Naive thymus-derived CD4-positive, alpha-beta T cell (primary cell): ENCODE results near the gene BAIAP2L2. TPM values are rescaled to one million over a fixed set of nuclear protein-coding genes. Genes with fewer than 3 reads are reported as not detected.

Source experiments
- ATAC-seq: fragments of 150-1000 bp; cut with Tn5 transposase; 2 replicates; pipeline ENCODE4 v1.10.0; 2021; ENCODE audit warnings: mild to moderate bottlenecking, moderate library complexity
- CTCF ChIA-PET: fragments of 350-600 bp; sonication (Branson Sonifier 250); formaldehyde crosslinking; loops from one replicate; lab custom pipeline; 2021; ENCODE audit warnings: antibody characterized with exemption; lab: Charles Lee
- POLR2A ChIA-PET: fragments of 350-600 bp; sonication (Branson Sonifier 250); formaldehyde crosslinking; loops from one replicate; lab custom pipeline; 2021; ENCODE audit warnings: antibody characterized with exemption, inconsistent platforms; lab: Charles Lee
- DNase-seq, 9 donors: peaks; one replicate each; pipeline versions ENCODE4 v3.0.0 to v3.0.0-alpha.2; 2020 to 2022; ENCODE audit warnings: mixed read lengths in 1 of 9
- H3K27ac ChIP-seq: one replicate; pipeline ENCODE4 v1.7.0; 2013; ENCODE audit warnings: mild to moderate bottlenecking, low read depth, low read length, moderate library complexity
- H3K27me3 ChIP-seq, 2 donors: one replicate each; pipeline ENCODE4 v1.7.0; 2013; ENCODE audit warnings: low read length in 2 of 2, mild to moderate bottlenecking in 2 of 2, moderate library complexity in 2 of 2; ENCODE audit not compliant: control insufficient read depth in 2 of 2, insufficient read depth in 2 of 2
- H3K36me3 ChIP-seq, 3 experiments: 1 replicate in 2 of 3; 2 replicates in 1 of 3; pipeline ENCODE4 v1.7.0; 2013; ENCODE audit warnings: low read length in 3 of 3, mild to moderate bottlenecking in 3 of 3, moderate library complexity in 1 of 3; ENCODE audit not compliant: insufficient read depth in 3 of 3, control insufficient read depth in 2 of 3
- H3K4me1 ChIP-seq, 2 donors: one replicate each; pipeline ENCODE4 v1.7.0; 2013; ENCODE audit warnings: low read length in 2 of 2, mild to moderate bottlenecking in 2 of 2, moderate library complexity in 1 of 2; ENCODE audit not compliant: control insufficient read depth in 2 of 2, insufficient read depth in 2 of 2
- H3K4me3 ChIP-seq: 2 replicates; pipeline ENCODE4 v1.7.0; 2013; ENCODE audit warnings: mild to moderate bottlenecking, low read length
- H3K9me3 ChIP-seq, 3 experiments: 1 replicate in 2 of 3; 2 replicates in 1 of 3; pipeline ENCODE4 v1.7.0; 2013; ENCODE audit warnings: low read length in 3 of 3; ENCODE audit not compliant: control insufficient read depth in 2 of 3
- H3K27ac Mint-ChIP-seq, 9 donors: one replicate each; pipeline ENCODE4 v1.8.0; 2020 to 2022; ENCODE audit warnings: mixed read lengths in 9 of 9, mild to moderate bottlenecking in 8 of 9, moderate library complexity in 5 of 9, inconsistent platforms in 2 of 9
- H3K27me3 Mint-ChIP-seq, 5 donors: one replicate each; pipeline ENCODE4 v1.8.0; 2021 to 2022; ENCODE audit warnings: mixed read lengths in 5 of 5, mild to moderate bottlenecking in 1 of 5
- H3K36me3 Mint-ChIP-seq, 5 donors: one replicate each; pipeline ENCODE4 v1.8.0; 2020 to 2022; ENCODE audit warnings: mixed read lengths in 5 of 5, mild to moderate bottlenecking in 3 of 5, inconsistent platforms in 1 of 5
- H3K4me1 Mint-ChIP-seq, 7 donors: one replicate each; pipeline ENCODE4 v1.8.0; 2020 to 2022; ENCODE audit warnings: mixed read lengths in 7 of 7, mild to moderate bottlenecking in 3 of 7, inconsistent platforms in 1 of 7
- H3K4me3 Mint-ChIP-seq, 10 donors: one replicate each; pipeline ENCODE4 v1.8.0; 2020 to 2022; ENCODE audit warnings: mild to moderate bottlenecking in 10 of 10, mixed read lengths in 10 of 10, moderate library complexity in 6 of 10, inconsistent platforms in 2 of 10
- H3K9me3 Mint-ChIP-seq, 11 donors: one replicate each; pipeline ENCODE4 v1.8.0; 2020 to 2022; ENCODE audit warnings: mixed read lengths in 11 of 11, mild to moderate bottlenecking in 4 of 11, inconsistent platforms in 1 of 11, moderate library complexity in 1 of 11
- intact Hi-C, 2 donors: fragments of 100-400 bp; cut with micrococcal nuclease; formaldehyde crosslinking; loops; one replicate each; pipeline ENCODE4 v1.15.1; 2023
- polyA plus RNA-seq, 2 donors: library from polyadenylated mRNA; unstranded; fragments of 300-500 nt; fragmentation: Illumina TruSeq; gene quantifications; one replicate each; pipeline ENCODE4 v1.2.3, GENCODE V29; 2021
- total RNA-seq, 6 experiments: library from RNA in 5 of 6; stranded (reverse) in 5 of 6; gene quantifications; 1 replicate in 5 of 6; 2 replicates in 1 of 6; pipeline ENCODE4 v1.2.3 and lab custom pipeline; 2021 to 2026

BAIAP2L2 gene
- total and polyA plus RNA-seq, 7 experiments from 2014 or later, result 0.46 to 3.9 (median 1.9) TPM; not detected in 2

DNA sequence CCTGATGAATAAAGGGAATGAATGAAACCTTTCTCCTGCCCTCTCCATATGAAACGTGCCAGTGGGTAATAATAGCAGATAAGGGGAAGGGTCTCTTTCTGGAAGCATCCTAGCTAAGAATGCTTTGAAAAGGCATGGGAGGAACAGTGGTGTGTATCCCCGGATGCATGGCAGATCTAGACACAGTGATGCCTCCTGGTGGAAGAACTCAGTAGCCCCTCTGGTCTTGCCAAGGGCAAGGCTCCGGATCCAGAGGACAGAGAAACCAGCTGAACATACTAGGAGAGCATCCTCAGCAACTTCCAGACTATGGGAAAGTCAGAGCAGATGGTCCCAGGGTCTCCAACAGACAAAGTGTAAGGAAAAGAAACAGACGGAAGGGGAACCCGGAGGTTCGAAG lies 6.4 kb downstream of the BAIAP2L2 start:
- H3K4me1 ChIP-seq, result no peaks in the 10 kb centered on the region
- Mint-ChIP-seq H3K27ac (no peak overlapping the region), H3K36me3 (peaks cover 0 to 8% (median 0%) of the 10 kb centered on the region in 5 donors), H3K27me3 (no peaks in the 10 kb centered on the region), H3K4me3 (no peak overlapping the region), H3K9me3 (no peaks in the 10 kb centered on the region), H3K4me1 (peaks cover 0 to 19% (median 9%) of the 10 kb centered on the region in 7 donors)
- ATAC-seq (no peak), DNase-seq (no peak)
- no peaks in the 10 kb centered on the region for H3K9me3 ChIP-seq
- no peaks in the 10 kb centered on the region for H3K27me3 ChIP-seq
- no peaks in the 10 kb centered on the region for H3K36me3 ChIP-seq
- no peak overlapping the region for H3K4me3 ChIP-seq
- intact Hi-C loops, result loop anchor here (1.0 to 10.0 kb wide), 4 partner anchors 52 to 471 kb away; partner anchors contain the start of gene DMC1 (in 2 of the 2)
- H3K27ac ChIP-seq, result no peak overlapping the region
- POLR2A ChIA-PET, result no interaction called here
- CTCF ChIA-PET, result no interaction called here

DNA sequence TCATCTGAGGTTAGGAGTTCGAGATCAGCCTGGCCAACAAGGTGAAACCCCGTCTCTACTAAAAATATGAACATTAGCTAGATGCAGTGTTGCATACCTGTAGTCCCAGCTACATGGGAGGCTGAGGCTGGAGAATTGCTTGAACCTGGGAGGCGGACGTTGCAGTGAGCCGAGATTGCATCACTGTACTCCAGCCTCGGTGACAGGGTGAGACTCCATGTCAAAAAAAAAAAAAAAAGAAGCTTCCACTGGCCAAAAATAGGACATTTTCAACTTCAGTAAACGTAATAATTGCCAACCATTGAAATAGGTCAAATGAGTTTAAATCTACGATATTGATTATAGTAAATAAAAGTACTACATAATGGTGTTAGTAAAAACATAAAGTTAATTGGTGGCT lies 6.8 kb downstream of the BAIAP2L2 start:
- Mint-ChIP-seq H3K36me3 (peaks cover 0 to 8% (median 0%) of the 10 kb centered on the region in 5 donors), H3K4me1 (peaks cover 0 to 19% (median 9%) of the 10 kb centered on the region in 7 donors), H3K9me3 (no peaks in the 10 kb centered on the region), H3K27ac (peak overlapping the region in 1 of 9 donors; percentile 11), H3K27me3 (no peaks in the 10 kb centered on the region), H3K4me3 (no peak overlapping the region)
- no peak overlapping the region for H3K27ac ChIP-seq
- ChIA-PET POLR2A (no interaction called here), CTCF (no interaction called here)
- H3K36me3 ChIP-seq, result no peaks in the 10 kb centered on the region
- H3K9me3 ChIP-seq, result no peaks in the 10 kb centered on the region
- no peak overlapping the region for H3K4me3 ChIP-seq
- DNase-seq (no peak), ATAC-seq (no peak)
- H3K4me1 ChIP-seq, result no peaks in the 10 kb centered on the region
- H3K27me3 ChIP-seq, result no peaks in the 10 kb centered on the region
- intact Hi-C loops, result loop anchor here (1.0 to 10.0 kb wide), 4 partner anchors 51 to 471 kb away; partner anchors contain the start of gene DMC1 (in 2 of the 2)

DNA sequence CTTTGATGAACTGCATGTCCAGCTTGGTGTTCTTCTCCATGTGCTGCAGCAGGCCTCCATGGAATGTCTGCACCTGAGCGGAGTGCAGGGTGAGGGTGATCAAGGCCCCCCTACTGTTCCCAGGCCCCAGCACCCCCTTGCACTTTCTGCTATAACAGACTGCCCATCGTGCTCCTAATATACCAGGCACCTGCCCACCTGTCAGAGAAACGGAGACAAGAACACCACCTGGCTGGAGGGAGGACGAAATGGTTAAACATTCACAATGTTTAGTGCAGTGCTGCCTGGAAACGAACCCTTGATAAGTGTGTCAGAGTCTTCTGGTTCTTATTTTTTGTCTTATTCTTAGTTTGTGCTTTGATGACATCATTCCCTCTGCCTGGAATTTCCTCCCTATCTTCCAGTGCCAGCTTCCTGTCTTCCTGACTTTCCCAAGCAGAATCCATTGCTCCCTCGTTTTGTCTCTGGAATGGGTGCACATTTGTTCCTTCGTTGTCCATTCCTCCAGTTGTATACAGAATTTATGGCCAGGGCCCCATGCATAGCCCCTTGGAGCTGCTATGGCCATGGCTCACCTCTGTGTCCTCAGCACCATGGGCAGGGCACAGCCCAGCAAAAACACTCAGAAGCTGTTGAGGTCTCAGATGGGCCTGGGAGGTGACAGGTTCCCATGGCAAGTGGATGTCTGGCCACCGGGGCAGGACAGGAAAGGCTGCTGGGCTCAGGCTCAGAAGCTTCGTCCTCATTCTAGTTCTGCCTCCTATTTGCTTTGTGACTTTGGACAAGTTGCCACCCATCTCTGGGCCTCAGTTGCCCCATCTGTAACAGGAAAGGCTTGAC lies 11.9 kb downstream of the BAIAP2L2 start:
- Mint-ChIP-seq H3K4me3 (no peak overlapping the region), H3K4me1 (peaks cover 0 to 10% (median 0%) of the 10 kb centered on the region in 7 donors), H3K36me3 (peaks cover 0 to 23% (median 21%) of the 10 kb centered on the region in 5 donors), H3K27me3 (no peaks in the 10 kb centered on the region), H3K27ac (no peak overlapping the region), H3K9me3 (no peaks in the 10 kb centered on the region)
- intact Hi-C loops, result no loop called here
- CTCF ChIA-PET, result no interaction called here
- ATAC-seq, result no peak
- no peaks in the 10 kb centered on the region for H3K9me3 ChIP-seq
- H3K4me1 ChIP-seq, result no peaks in the 10 kb centered on the region
- no peak for DNase-seq
- no peak overlapping the region for H3K27ac ChIP-seq
- no peaks in the 10 kb centered on the region for H3K27me3 ChIP-seq
- no peaks in the 10 kb centered on the region for H3K36me3 ChIP-seq
- H3K4me3 ChIP-seq, result no peak overlapping the region
- POLR2A ChIA-PET, result no interaction called here

DNA sequence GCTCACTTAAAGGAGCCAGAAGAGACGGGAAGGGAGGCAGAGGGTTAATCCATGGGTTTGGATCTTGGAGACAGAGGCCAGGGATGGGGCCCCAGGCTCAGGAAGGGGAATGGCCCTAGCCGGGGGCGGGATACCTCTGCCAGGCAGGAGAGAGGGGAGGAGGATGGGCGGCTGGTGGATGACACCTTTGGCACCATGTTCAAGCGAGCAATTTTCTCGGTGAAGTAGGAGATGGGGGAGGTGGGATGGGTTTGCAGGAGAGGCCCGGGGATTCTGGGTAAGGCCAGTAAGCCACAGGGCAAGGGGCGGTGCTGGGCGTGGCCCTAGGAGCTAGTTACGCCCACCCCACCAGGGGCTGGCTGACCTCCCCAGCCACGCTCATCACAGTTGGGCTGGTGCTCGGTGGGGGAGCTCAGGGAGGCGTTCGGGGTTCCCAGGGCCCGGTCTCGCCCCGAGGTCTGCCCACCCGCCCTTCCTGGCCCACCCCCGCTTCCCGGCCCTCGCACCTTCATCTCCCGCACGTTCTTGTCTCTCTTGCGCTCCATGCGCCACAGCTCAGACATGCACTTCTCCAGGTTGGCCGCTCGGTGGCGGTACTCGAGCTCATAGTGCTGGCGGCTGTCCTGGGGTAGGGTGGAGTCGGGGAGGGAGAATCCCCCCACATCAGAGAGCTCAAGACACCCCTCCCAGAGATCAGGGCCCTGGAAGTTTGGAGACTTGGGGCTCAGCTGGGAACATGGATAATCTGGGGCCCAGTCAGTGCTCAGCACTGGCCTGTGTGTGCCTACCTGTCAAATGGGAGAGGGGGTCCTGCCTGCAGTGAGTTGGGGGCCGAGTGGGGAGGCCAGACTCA lies 12.7 kb downstream of the BAIAP2L2 start:
- Mint-ChIP-seq H3K36me3 (peaks cover 0 to 31% (median 21%) of the 10 kb centered on the region in 5 donors), H3K27me3 (no peaks in the 10 kb centered on the region), H3K4me1 (peaks cover 0 to 7% (median 0%) of the 10 kb centered on the region in 7 donors), H3K9me3 (no peaks in the 10 kb centered on the region), H3K27ac (no peak overlapping the region), H3K4me3 (no peak overlapping the region)
- ATAC-seq (no peak), DNase-seq (no peak)
- Histone ChIP-seq H3K36me3 (peaks cover 0 to 4% (median 0%) of the 10 kb centered on the region in 3 experiments), H3K4me3 (no peak overlapping the region), H3K4me1 (no peaks in the 10 kb centered on the region), H3K27ac (no peak overlapping the region), H3K9me3 (no peaks in the 10 kb centered on the region), H3K27me3 (no peaks in the 10 kb centered on the region)
- CTCF ChIA-PET, result no interaction called here
- intact Hi-C loops, result no loop called here
- POLR2A ChIA-PET, result no interaction called here

DNA sequence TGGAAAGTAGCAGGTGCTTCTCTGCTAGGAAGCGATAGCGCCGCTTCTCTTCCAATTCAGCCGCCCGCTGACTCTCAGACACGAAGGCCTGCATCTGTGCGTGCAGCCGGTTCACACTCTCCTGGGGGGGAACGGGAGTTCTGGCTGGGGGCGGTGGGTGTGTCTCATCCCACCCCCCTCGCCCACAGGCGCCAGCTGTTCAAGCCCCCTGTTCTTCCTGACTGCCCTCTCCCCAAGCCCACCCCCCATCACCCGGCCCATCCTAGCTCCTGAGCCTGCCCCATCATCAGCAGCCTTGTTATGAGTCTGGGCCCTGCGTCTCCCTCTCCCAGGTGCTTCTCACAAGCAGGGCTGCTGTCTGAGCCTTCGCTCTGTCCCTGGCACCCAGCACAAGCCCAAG lies 13.4 kb downstream of the BAIAP2L2 start:
- Mint-ChIP-seq H3K27me3 (no peaks in the 10 kb centered on the region), H3K27ac (no peak overlapping the region), H3K4me3 (no peak overlapping the region), H3K9me3 (no peaks in the 10 kb centered on the region), H3K4me1 (peaks cover 0 to 7% (median 0%) of the 10 kb centered on the region in 7 donors), H3K36me3 (peaks cover 0 to 36% (median 26%) of the 10 kb centered on the region in 5 donors)
- Histone ChIP-seq H3K4me1 (no peaks in the 10 kb centered on the region), H3K4me3 (no peak overlapping the region), H3K27ac (no peak overlapping the region), H3K9me3 (no peaks in the 10 kb centered on the region), H3K27me3 (no peaks in the 10 kb centered on the region), H3K36me3 (peaks cover 0 to 4% (median 0%) of the 10 kb centered on the region in 3 experiments)
- DNase-seq, result no peak
- no peak for ATAC-seq
- ChIA-PET CTCF (no interaction called here), POLR2A (no interaction called here)
- intact Hi-C loops, result no loop called here

DNA sequence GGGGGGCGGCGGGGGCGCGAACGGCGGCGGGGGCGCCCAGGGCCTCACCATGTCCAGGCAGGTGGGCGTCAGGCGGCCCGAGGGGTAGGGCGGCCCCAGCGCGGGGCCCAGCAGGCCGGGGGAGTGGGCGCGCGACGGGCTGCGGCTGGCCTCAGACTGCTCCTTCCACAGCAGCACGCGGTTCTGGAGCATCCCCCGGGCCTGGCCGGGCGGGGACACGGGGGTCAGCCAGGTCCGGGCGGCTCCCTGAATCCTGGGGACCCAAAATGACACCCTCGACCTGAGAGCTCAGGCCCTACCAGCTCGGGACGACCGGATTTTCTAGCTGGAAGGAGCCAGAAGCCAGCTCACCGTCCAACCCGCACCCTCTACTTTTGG lies 21.0 kb downstream of the BAIAP2L2 start:
- CTCF ChIA-PET, result no interaction called here
- Mint-ChIP-seq H3K36me3 (peaks cover 0 to 48% (median 21%) of the 10 kb centered on the region in 5 donors), H3K27ac (no peak overlapping the region), H3K4me1 (no peaks in the 10 kb centered on the region), H3K27me3 (peaks cover 0 to 16% (median 6%) of the 10 kb centered on the region in 5 donors), H3K9me3 (peaks cover 0 to 2% (median 0%) of the 10 kb centered on the region in 11 donors), H3K4me3 (peak overlapping the region in 1 of 10 donors; percentile 41)
- no peak overlapping the region for H3K27ac ChIP-seq
- H3K27me3 ChIP-seq, result no peaks in the 10 kb centered on the region
- H3K36me3 ChIP-seq, result peaks cover 0 to 14% (median 0%) of the 10 kb centered on the region in 3 experiments
- H3K4me1 ChIP-seq, result no peaks in the 10 kb centered on the region
- DNase-seq (no peak), ATAC-seq (no peak)
- intact Hi-C loops, result no loop called here
- POLR2A ChIA-PET, result no interaction called here
- H3K9me3 ChIP-seq, result no peaks in the 10 kb centered on the region
- H3K4me3 ChIP-seq, result no peak overlapping the region
